Stimulated activated CD8-positive, alpha-beta memory T cell treated with anti-CD3 and anti-CD28 coated beads, Interleukin-12 subunit alpha, Interleukin-12 subunit beta, amount 100 ng/mL, for 24 hours (primary cell): ENCODE data around the gene RCSD1.
"Not testable (repeated sequence)": the region's sequence is repeated elsewhere in the genome, so short reads cannot be mapped to it uniquely, and the experiment has no call there.

Experiments used
- DNase-seq: peaks from one replicate; pipeline ENCODE4 v3.0.0-alpha.2; 2020; ENCODE audit errors: extremely low read depth

The RCSD1 gene

GRCh38 chr1:167629681-167630567 is at the start of gene RCSD1:
TSS of gene RCSD1 (plus strand) at chr1:167630232. CDS start at chr1:167630424, 192 bp downstream.
- no peak for DNase-seq

- DNase-seq = no peak
Measured at GRCh38 chr1:167582064-167582463, 48.0 kb upstream of the RCSD1 start.

GRCh38 chr1:167582722-167583121 is 47.3 kb upstream of the RCSD1 start:
- no peak for DNase-seq

- DNase-seq = no peak
Measured at GRCh38 chr1:167584581-167584980, 45.5 kb upstream of the RCSD1 start.

- DNase-seq = no peak
Measured at GRCh38 chr1:167587342-167587741, 42.7 kb upstream of the RCSD1 start.

GRCh38 chr1:167587872-167588271 is 42.2 kb upstream of the RCSD1 start:
- DNase-seq = no peak

- DNase-seq = no peak
Measured at GRCh38 chr1:167588361-167588760, 41.7 kb upstream of the RCSD1 start.

- DNase-seq = no peak
Measured at GRCh38 chr1:167592475-167592874, 37.6 kb upstream of the RCSD1 start.

- DNase-seq = no peak
Measured at GRCh38 chr1:167593860-167594259, 36.2 kb upstream of the RCSD1 start.

- no peak for DNase-seq
Measured at GRCh38 chr1:167594822-167595221, 35.2 kb upstream of the RCSD1 start.

GRCh38 chr1:167599957-167600581 is 30.0 kb upstream of the RCSD1 start:
- no peak for DNase-seq

GRCh38 chr1:167601442-167602383 is 28.3 kb upstream of the RCSD1 start:
- no peak for DNase-seq

GRCh38 chr1:167602840-167603239 is 27.2 kb upstream of the RCSD1 start:
- no peak for DNase-seq

- DNase-seq = no peak
Measured at GRCh38 chr1:167605576-167605975, 24.5 kb upstream of the RCSD1 start.

- no peak for DNase-seq
Measured at GRCh38 chr1:167611983-167612382, 18.0 kb upstream of the RCSD1 start.

GRCh38 chr1:167612587-167613385 is 17.2 kb upstream of the RCSD1 start:
- no peak for DNase-seq

- DNase-seq = not testable (repeated sequence)
Measured at GRCh38 chr1:167613984-167614383, 16.0 kb upstream of the RCSD1 start.

GRCh38 chr1:167614851-167615250 is 15.2 kb upstream of the RCSD1 start:
- no peak for DNase-seq

GRCh38 chr1:167616521-167616920 is 13.5 kb upstream of the RCSD1 start:
- DNase-seq = no peak

- no peak for DNase-seq
Measured at GRCh38 chr1:167617153-167618147, 12.6 kb upstream of the RCSD1 start.
